GM12878 (cell line): ENCODE results near the gene KCNQ1OT1. TPM values are rescaled to one million over a fixed set of nuclear protein-coding genes. Genes with fewer than 3 reads are reported as not detected.

ENCODE experiments used
- ATAC-seq: fragments of 200-7000 bp; cut with Tn5 transposase; 3 replicates; pipeline ENCODE4 v1.9.1; 2020; ENCODE audit warnings: mild to moderate bottlenecking, moderate library complexity
- BruUV-seq: library from RNA; stranded (reverse); fragments of 400-500 nt; replicated peaks from 2 replicates; lab custom pipeline; 2021; lab: Mats Ljungman, UMichigan
- CTCF ChIA-PET: fragments of 300-600 bp; sonication (Branson Sonifier 250); formaldehyde crosslinking; extraction: SDS; loops from one replicate; lab custom pipeline; 2021; ENCODE audit warnings: inconsistent platforms; lab: Yijun Ruan, JAX
- POLR2A ChIA-PET: fragments of 350-600 bp; formaldehyde crosslinking; extraction: SDS; loops from one replicate; lab custom pipeline; 2021; ENCODE audit warnings: inconsistent platforms; lab: Charles Lee
- RAD21 ChIA-PET: fragments of 300-600 bp; sonication (Branson Sonifier 250); formaldehyde crosslinking; loops from one replicate; lab custom pipeline; 2023; ENCODE audit warnings: antibody characterized with exemption; ENCODE audit not compliant: unreplicated experiment; lab: Charles Lee
- SMC1A ChIA-PET: fragments of 300-600 bp; sonication (Branson Sonifier 250); formaldehyde crosslinking; loops from one replicate; lab custom pipeline; 2023; ENCODE audit not compliant: unreplicated experiment, uncharacterized antibody; lab: Charles Lee
- DNase-seq: peaks from one replicate; pipeline ENCODE4 v3.0.0-alpha.2; 2011; ENCODE audit warnings: low read depth, low spot score
- FAIRE-seq: peaks from 3 replicates; lab custom pipeline; 2011; peaks lifted over from hg19 to GRCh38; lab: Jason Lieb, UNC
- H2AFZ ChIP-seq: 2 replicates; pipeline ENCODE4 v1.6.0; 2011; ENCODE audit warnings: low read depth, low read length, control low read depth; ENCODE audit not compliant: control insufficient read depth
- H3K27ac ChIP-seq: 2 replicates; pipeline ENCODE4 v1.5.1; 2011; ENCODE audit warnings: control low read depth; ENCODE audit not compliant: control insufficient read depth, insufficient read depth
- H3K27me3 ChIP-seq, 2 experiments: replicated peaks in 1 of 2; 2 replicates each; pipeline versions ENCODE4 v1.6.0 to v1.6.1; 2011; ENCODE audit warnings: low read length in 1 of 2; ENCODE audit not compliant: control insufficient read depth in 2 of 2, insufficient read depth in 2 of 2
- H3K36me3 ChIP-seq, 2 experiments: 2 replicates each; pipeline ENCODE4 v1.5.1; 2011; ENCODE audit warnings: low read length in 1 of 2; ENCODE audit not compliant: control insufficient read depth in 2 of 2, insufficient read depth in 2 of 2
- H3K4me1 ChIP-seq: 2 replicates; pipeline ENCODE4 v1.6.1; 2011; ENCODE audit warnings: mild to moderate bottlenecking, low read length, moderate library complexity, mixed read lengths; ENCODE audit not compliant: control insufficient read depth, insufficient read depth
- H3K4me2 ChIP-seq: 2 replicates; pipeline ENCODE4 v1.6.0; 2011; ENCODE audit warnings: control low read depth; ENCODE audit not compliant: control insufficient read depth, insufficient read depth
- H3K4me3 ChIP-seq: fragments of 200-600 bp; sonication (generic); 2 replicates; pipeline ENCODE4 v1.5.1; 2016
- H3K79me2 ChIP-seq: 2 replicates; pipeline ENCODE4 v1.6.0; 2011; ENCODE audit warnings: low read length; ENCODE audit not compliant: control insufficient read depth, insufficient read depth
- H3K9ac ChIP-seq: 2 replicates; pipeline ENCODE4 v1.8.0; 2011; ENCODE audit warnings: low read length, control low read depth, mixed read lengths; ENCODE audit not compliant: control insufficient read depth, insufficient read depth
- H3K9me3 ChIP-seq: replicated peaks from 3 replicates; pipeline ENCODE4 v1.5.1; 2011; ENCODE audit warnings: mild to moderate bottlenecking, low read length; ENCODE audit not compliant: control insufficient read depth, insufficient read depth
- H4K20me1 ChIP-seq: 2 replicates; pipeline ENCODE4 v1.6.0; 2011; ENCODE audit not compliant: control insufficient read depth, insufficient read depth
- IRF4 ChIP-seq: IDR thresholded peaks from 2 replicates; pipeline ENCODE4 v1.6.1; 2011; ENCODE audit warnings: low read depth, low read length
- IRF5 ChIP-seq: fragments of 450-650 bp; IDR thresholded peaks from 2 replicates; pipeline ENCODE4 v1.6.1; 2017; ENCODE audit warnings: borderline replicate concordance
- KAT2A ChIP-seq: conservative IDR thresholded peaks from 2 replicates; pipeline ENCODE4 v1.6.1; 2011; ENCODE audit warnings: low read depth, low read length; ENCODE audit not compliant: control insufficient read depth
- MEF2B ChIP-seq: fragments of 450-650 bp; IDR thresholded peaks from 2 replicates; pipeline ENCODE4 v1.6.1; 2018; ENCODE audit warnings: mild to moderate bottlenecking, moderate library complexity; ENCODE audit not compliant: partially characterized antibody, poor library complexity, severe bottlenecking
- POLR2AphosphoS5 ChIP-seq: IDR thresholded peaks from 2 replicates; pipeline ENCODE4 v1.6.1; 2011; ENCODE audit warnings: mild to moderate bottlenecking, low read length, inconsistent platforms
- SMARCA5 ChIP-seq: fragments of 450-650 bp; IDR thresholded peaks from 2 replicates; pipeline ENCODE4 v1.6.1; 2017; ENCODE audit warnings: mild to moderate bottlenecking
- SRF ChIP-seq, 2 experiments: IDR thresholded peaks; 2 replicates each; pipeline ENCODE4 v1.6.1; 2011; ENCODE audit warnings: low read depth in 2 of 2, low read length in 2 of 2, mild to moderate bottlenecking in 1 of 2, moderate library complexity in 1 of 2
- YBX1 ChIP-seq: fragments of 450-650 bp; IDR thresholded peaks from 2 replicates; pipeline ENCODE4 v1.6.1; 2016; ENCODE audit warnings: antibody characterized with exemption
- ZNF274 ChIP-seq: IDR thresholded peaks from one replicate; pipeline ENCODE4 v1.8.0; 2011; ENCODE audit not compliant: insufficient read length, insufficient read depth
- WGBS: methylation state at CpG from one replicate; pipeline ENCODE4 v1.1.6; 2016; ENCODE audit warnings: low lambda C conversion rate; ENCODE audit not compliant: insufficient replicate concordance, insufficient coverage; ENCODE audit errors: missing lambda C conversion rate; 5-methylcytosine and 5-hydroxymethylcytosine counted together
- in situ Hi-C: fragments of 300-500 bp; cut with MboI; formaldehyde crosslinking; loops from 9 replicates; pipeline ENCODE4 v1.14.3; 2018; ENCODE audit warnings: mixed read lengths
- intact Hi-C: fragments of 100-400 bp; cut with micrococcal nuclease; formaldehyde crosslinking; loops from one replicate; pipeline ENCODE4 v1.14.2; 2022; ENCODE audit not compliant: unreplicated experiment
- polyA plus RNA-seq, 11 experiments: library from polyadenylated mRNA; depleted of rRNA in 4 of 11; unstranded in 6 of 11; stranded (reverse) in 5 of 11; fragments of >200 nt; fragmentation: Nextera tagmentation in 4 of 11; fragmentation: Illumina TruSeq in 1 of 11; extraction: Ambion mirVana in 4 of 11; extraction: Trizol in 1 of 11; gene quantifications; 1 replicate in 1 of 11; 2 replicates in 10 of 11; pipeline versions ENCODE4 v1.2.1 to v1.2.3, GENCODE V29; 2011 to 2016; ENCODE audit warnings: inconsistent platforms in 2 of 11, missing spikeins in 2 of 11, low read depth in 1 of 11
- total RNA-seq, 4 experiments: library from RNA; depleted of rRNA in 3 of 4; stranded (reverse); fragments of >200 nt in 3 of 4; fragmentation: Illumina TruSeq in 1 of 4; extraction: Trizol in 1 of 4; gene quantifications; 2 replicates each; pipeline versions ENCODE4 v1.2.1 to v1.2.3, GENCODE V29; 2013 to 2021

Gene KCNQ1OT1
- total and polyA plus RNA-seq, 10 of the 15 experiments (the other 5 are each of a cell fraction or from before 2014, with no cell fraction given): 0.02 to 1.6 (median 0.41) TPM

DNA sequence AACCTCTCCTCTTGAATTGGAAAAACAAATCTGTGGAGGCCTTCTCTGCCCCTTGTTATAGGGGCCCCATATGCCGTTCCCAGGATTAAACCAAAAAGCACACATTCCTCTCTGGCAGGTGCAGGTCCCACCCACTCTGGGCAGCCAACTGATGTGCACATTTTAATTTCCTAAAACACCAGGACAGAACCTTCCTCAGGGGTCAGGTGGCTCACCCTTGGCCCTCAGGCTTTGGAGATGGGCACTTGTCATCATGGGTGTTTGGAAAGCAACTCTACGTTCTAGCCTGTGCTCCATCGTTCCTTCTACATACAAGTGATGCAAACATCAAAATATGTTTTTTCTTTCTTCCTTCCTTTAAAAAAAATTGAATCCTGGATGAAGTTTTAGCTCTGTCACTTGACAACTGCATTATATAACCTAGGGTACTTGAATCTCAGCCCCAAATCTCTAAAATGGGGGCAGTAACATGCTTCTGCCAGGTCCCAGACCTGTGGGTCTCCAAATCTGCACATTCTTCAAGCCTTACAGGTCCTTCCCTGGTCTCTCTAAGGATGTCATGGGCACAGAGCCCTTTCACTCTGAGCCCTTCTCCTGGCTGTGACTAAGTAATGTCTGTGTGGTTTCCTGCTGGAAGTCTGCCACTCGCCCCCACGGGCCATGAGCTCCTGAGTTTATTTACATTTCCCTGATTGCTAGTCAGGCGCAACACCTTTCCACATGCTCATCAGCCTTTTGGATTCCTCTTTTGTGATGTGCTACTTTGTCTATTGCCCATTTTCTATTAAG, 43.8 kb downstream of the KCNQ1OT1 start:
- TF ChIP-seq ZNF274 (no peak), YBX1 (no peak), IRF5 (no peak), IRF4 (no peak), SRF (IDR thresholded peaks at IDR 0.05; ENCODE audit: low read depth in 2 of 2, low read length in 2 of 2) (no peak), SMARCA5 (no peak), POLR2AphosphoS5 (no peak), KAT2A (no peak), MEF2B (no peak)
- POLR2A ChIA-PET: no interaction called here
- Histone ChIP-seq H4K20me1 (no peaks in the 10 kb centered on the region), H3K4me3 (no peak overlapping the region), H3K27ac (no peak overlapping the region), H3K4me2 (no peak overlapping the region), H3K36me3 (no peaks in the 10 kb centered on the region), H3K9ac (no peak overlapping the region), H3K79me2 (no peaks in the 10 kb centered on the region), H3K27me3 (no peaks in the 10 kb centered on the region), H3K9me3 (peaks cover 6% of the 10 kb centered on the region; the same call in 2 of the 3 replicates), H2AFZ (no peak overlapping the region), H3K4me1 (no peaks in the 10 kb centered on the region)
- SMC1A ChIA-PET: no interaction called here
- TSS peak; percentile 21 for BruUV-seq
- RAD21 ChIA-PET: no interaction called here
- DNase-seq (no peak), FAIRE-seq (no peak), ATAC-seq (no peak)
- 39% methylated on average over 6 of the region's 6 CpGs for WGBS
- CTCF ChIA-PET: no interaction called here
- intact Hi-C loops (no loop called here), in situ Hi-C loops (no loop called here)
